Fibroblast of villous mesenchyme (primary cell): ENCODE measurements around the gene IER5L. TPM values are rescaled to one million over a fixed set of nuclear protein-coding genes. Genes with fewer than 3 reads are reported as not detected.

Source experiments
- DNase-seq: peaks from one replicate; pipeline ENCODE4 v3.0.0-alpha.2; 2010; ENCODE audit warnings: low read depth
- H3K4me3 ChIP-seq: 2 replicates; pipeline ENCODE4 v1.5.1; 2011; ENCODE audit warnings: low read depth, mild to moderate bottlenecking, low read length
- total RNA-seq: library from RNA; depleted of rRNA; stranded (reverse); fragments of >200 nt; gene quantifications from 2 replicates; pipeline ENCODE4 v1.2.3, GENCODE V29; 2012
- TF ChIP-seq, protein P1 (sequence below): IDR thresholded peaks from 2 replicates; pipeline ENCODE4 v1.5.1; 2012; ENCODE audit warnings: low read depth, mild to moderate bottlenecking, low read length; ENCODE audit not compliant: insufficient read depth

IER5L gene
- total RNA-seq, 1 donor = 60.5 TPM

DNA sequence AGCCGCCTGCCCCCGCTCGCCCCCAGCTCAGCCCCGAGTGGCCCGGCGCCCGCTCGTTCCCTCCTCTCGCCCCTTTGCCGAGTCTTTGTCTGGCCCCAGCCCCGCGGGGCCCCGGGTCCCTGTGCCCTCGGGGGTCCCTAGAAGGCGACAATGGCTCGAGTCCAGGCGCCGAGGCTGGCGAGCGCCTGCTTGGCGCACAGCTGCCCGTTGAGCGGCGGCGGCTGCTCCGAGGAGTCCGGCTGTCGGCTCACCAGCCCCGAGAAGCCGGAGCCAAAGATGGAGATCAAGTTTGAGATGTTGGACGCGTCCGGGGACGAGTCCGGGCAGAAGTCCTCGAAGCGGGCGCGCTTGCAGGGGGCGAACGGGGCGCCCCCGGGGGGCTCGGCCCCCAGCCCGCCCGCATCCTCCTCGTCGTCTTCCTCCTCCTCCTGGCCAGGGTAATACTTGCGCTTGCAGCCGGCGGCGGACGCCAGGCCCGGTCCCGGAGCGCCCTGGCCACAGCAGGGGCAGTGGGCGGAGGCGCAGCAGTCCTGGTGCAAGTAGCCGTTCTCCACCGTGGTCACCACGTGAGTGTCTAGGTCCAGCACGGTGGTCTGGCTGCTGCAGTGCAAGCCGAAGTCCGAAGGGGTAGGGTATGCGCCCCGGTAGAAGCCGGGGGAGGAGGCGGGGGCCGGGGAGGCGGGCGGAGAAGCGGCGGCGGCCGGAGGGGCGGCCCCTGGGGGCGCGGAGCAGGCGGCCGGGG lies 1.2 kb downstream of the IER5L start:
- peak overlapping the region; percentile 91 for H3K4me3 ChIP-seq
- peak; percentile 64 for DNase-seq
- TF ChIP-seq, protein P1, sequence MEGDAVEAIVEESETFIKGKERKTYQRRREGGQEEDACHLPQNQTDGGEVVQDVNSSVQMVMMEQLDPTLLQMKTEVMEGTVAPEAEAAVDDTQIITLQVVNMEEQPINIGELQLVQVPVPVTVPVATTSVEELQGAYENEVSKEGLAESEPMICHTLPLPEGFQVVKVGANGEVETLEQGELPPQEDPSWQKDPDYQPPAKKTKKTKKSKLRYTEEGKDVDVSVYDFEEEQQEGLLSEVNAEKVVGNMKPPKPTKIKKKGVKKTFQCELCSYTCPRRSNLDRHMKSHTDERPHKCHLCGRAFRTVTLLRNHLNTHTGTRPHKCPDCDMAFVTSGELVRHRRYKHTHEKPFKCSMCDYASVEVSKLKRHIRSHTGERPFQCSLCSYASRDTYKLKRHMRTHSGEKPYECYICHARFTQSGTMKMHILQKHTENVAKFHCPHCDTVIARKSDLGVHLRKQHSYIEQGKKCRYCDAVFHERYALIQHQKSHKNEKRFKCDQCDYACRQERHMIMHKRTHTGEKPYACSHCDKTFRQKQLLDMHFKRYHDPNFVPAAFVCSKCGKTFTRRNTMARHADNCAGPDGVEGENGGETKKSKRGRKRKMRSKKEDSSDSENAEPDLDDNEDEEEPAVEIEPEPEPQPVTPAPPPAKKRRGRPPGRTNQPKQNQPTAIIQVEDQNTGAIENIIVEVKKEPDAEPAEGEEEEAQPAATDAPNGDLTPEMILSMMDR = no peak

DNA sequence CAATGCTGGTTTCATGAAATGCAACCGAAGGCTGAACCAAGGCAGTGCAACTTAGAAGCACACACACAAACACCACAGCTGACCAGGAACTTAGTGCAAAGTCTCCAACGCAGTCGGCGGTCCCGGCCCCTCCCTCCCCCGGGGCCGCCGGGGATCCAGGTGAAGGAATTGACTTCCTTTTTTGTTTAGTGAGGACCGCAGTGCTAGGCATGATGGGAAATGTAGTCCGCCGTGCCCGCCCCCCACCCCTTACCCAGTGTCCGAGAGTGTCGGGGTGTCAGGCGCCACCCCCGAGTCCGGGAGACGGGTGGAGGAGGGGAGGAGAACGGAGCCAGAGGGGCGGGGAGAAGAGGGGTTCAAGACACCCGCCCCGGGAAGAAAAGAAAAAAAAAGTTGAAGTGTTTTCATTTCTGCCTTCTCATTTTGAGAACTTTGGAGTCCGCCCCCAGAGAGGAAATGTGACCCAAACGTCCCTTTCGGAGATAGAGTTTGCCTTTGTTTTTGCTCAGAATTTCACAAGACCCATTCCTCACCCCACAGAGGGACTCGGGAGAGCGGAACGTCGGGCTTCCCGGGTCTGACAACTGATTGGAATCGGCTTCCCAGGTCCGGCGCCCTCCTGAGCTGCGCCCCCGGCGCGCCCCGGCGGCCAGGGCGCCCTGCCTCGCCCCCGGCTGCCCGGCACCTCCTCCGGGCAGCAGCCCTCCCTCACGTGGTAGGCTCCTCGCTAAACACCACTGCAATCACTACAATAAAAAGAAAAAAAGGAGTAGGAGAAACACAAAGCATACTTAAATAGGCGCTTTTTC lies 2.0 kb downstream of the IER5L start:
- peak; percentile 94 for DNase-seq

DNA sequence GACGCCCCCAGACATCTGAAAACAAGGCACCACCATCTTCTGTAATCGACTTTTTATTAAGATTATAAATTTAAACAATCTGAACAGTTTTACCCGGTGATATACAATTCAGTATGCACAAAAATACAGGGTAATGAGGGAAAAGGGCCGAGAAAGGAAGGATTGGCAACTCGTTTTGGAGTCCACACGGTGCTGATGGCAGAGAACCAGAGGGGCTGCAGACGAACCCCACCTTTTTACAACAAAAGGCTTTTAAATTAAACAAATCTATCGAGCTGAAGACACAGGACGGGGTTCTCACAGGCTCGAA lies 2.6 kb downstream of the IER5L start:
- DNase-seq = no peak
- TF ChIP-seq, protein P1 = no peak
- peak overlapping the region; percentile 91 for H3K4me3 ChIP-seq

More for the DNA sequence above, 2.0 kb downstream of the IER5L start:
- TF ChIP-seq, protein P1 = peak; percentile 1
- peak overlapping the region; percentile 91 for H3K4me3 ChIP-seq

DNA sequence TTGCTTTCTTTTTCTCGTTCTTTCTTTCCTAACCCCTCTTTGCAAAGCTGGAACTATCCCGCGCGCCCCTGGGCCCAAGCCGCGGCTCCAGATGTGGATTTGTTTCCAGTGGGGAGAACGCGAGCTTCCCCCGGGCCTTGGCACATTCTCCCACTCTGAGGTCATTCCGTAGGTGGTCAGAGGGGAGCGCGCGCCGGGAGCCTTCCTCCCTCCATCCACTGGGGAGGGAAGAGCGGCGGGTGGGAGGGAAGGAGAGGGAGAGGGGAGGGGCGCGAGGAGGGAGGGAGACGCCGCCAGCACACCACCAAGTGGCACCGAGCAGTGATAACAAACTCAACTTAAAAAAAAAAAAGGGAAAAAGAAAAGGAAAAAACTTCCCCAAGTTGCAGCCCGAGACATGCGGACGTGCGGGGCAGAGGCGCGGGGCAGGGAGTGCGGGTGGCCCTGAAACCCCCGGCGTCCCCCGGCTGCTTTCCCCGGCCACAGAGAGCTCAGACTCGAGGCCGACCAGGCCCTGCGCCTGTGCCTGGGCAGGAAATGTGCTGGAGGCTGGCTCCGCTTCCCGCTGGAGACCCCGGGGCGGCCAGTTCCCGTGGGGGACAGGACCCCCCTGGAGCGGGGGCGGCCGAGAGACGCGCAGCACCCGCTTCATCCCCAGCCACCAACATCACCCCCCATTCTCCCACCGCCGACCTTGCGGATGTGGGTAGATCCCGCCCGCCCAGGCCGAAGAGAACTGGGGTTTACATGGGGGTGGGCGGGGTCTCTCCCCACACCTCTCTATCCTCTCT lies 3.1 kb downstream of the IER5L start:
- DNase-seq = peak; percentile 93
- TF ChIP-seq, protein P1 = no peak

DNA sequence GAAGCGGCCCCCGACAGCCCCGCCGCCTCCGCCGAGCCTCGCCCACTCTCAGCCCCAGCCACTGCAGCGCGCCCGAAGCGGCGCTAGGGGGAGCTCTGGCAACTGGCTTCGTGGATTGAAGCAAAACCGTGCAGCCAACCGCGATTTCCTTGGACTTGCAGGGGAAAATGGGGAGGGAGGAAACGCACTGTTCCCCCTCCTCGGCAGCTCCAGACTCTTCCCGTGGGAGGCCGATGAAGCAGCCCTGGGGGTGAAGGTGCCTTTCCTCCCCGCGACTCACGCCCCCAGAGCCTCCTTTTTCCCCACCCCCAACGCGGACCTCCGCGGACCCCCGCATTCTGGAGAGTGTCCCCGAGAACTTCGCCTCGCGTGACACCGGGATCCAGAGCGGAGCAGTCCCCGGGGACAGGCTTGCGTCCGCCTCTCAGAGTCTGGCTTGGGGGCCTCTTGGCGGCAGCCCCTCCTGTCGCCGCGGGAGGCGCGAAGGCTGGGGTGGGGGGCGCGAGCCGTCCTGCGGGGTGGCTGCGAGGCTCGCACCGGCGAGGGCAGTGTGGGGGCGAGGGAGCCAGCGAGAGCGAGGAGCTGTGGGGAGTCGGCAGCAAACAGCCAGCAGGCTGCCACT lies 3.8 kb downstream of the IER5L start:
- peak; percentile 93 for DNase-seq
- TF ChIP-seq, protein P1 = peak; percentile 98
- peak overlapping the region; percentile 91 for H3K4me3 ChIP-seq

More for the DNA sequence above, 3.1 kb downstream of the IER5L start:
- peak overlapping the region; percentile 91 for H3K4me3 ChIP-seq
